BJ (cell line): ENCODE measurements around the gene ERI3. TPM values are rescaled to one million over a fixed set of nuclear protein-coding genes. Genes with fewer than 3 reads are reported as not detected.

Experiments used
- CTCF ChIA-PET: fragments of 350-600 bp; formaldehyde crosslinking; extraction: SDS; loops from one replicate; lab custom pipeline; 2021; ENCODE audit warnings: antibody characterized with exemption, inconsistent platforms; lab: Yijun Ruan, JAX
- POLR2A ChIA-PET: fragments of 300-600 bp; sonication (Branson Sonifier 250); formaldehyde crosslinking; extraction: SDS; loops from one replicate; lab custom pipeline; 2021; ENCODE audit warnings: antibody characterized with exemption; lab: Charles Lee
- DNase-seq: peaks from one replicate; pipeline ENCODE4 v3.0.0-alpha.2; 2011; ENCODE audit warnings: low read depth
- H3K27me3 ChIP-seq: 2 replicates; pipeline ENCODE4 v1.6.0; 2011; ENCODE audit warnings: low read length; ENCODE audit not compliant: control insufficient read depth, insufficient read depth
- H3K36me3 ChIP-seq: 2 replicates; pipeline ENCODE4 v1.5.1; 2011; ENCODE audit warnings: low read length; ENCODE audit not compliant: control insufficient read depth, insufficient read depth
- H3K4me3 ChIP-seq: 2 replicates; pipeline ENCODE4 v1.5.1; 2011; ENCODE audit warnings: low read depth, mild to moderate bottlenecking, control low read depth, low read length
- CTCF ChIP-seq: IDR thresholded peaks from 2 replicates; pipeline ENCODE4 v1.5.1; 2011; ENCODE audit warnings: low read depth, mild to moderate bottlenecking, control low read depth, inconsistent platforms, low read length, moderate library complexity; ENCODE audit not compliant: insufficient read depth
- polyA plus RNA-seq: library from polyadenylated mRNA; depleted of rRNA; stranded (reverse); fragments of >200 nt; gene quantifications from 2 replicates; pipeline ENCODE4 v1.2.3, GENCODE V29; 2011

The ERI3 gene
- polyA plus RNA-seq, 1 experiment = 75.4 TPM

GRCh38 chr1:44332505-44332904 lies 22.6 kb downstream of the ERI3 start:
- POLR2A ChIA-PET = no interaction called here
- DNase-seq = no peak

GRCh38 chr1:44330935-44331334 lies 24.1 kb downstream of the ERI3 start:
- TF ChIP-seq CTCF = no peak
- CTCF ChIA-PET = interaction anchor here (0.8 kb wide), 1 partner anchor 111 kb away, joined by 3 read pairs; no protein-coding TSS in a partner anchor
- Histone ChIP-seq H3K36me3 (peaks cover 3% of the 10 kb centered on the region; the same call in 1 of the 2 replicates), H3K27me3 (no peaks in the 10 kb centered on the region), H3K4me3 (no peak overlapping the region)
- no peak for DNase-seq
- POLR2A ChIA-PET = no interaction called here

More at GRCh38 chr1:44332505-44332904, 22.6 kb downstream of the ERI3 start:
- peaks cover 6% of the 10 kb centered on the region for H3K36me3 ChIP-seq
- no peaks in the 10 kb centered on the region for H3K27me3 ChIP-seq
- no peak overlapping the region for H3K4me3 ChIP-seq
- CTCF ChIA-PET = interaction anchor here (1.6 kb wide), 1 partner anchor 12 kb away, joined by 7 read pairs; no protein-coding TSS in a partner anchor
- no peak for TF ChIP-seq CTCF

DNA sequence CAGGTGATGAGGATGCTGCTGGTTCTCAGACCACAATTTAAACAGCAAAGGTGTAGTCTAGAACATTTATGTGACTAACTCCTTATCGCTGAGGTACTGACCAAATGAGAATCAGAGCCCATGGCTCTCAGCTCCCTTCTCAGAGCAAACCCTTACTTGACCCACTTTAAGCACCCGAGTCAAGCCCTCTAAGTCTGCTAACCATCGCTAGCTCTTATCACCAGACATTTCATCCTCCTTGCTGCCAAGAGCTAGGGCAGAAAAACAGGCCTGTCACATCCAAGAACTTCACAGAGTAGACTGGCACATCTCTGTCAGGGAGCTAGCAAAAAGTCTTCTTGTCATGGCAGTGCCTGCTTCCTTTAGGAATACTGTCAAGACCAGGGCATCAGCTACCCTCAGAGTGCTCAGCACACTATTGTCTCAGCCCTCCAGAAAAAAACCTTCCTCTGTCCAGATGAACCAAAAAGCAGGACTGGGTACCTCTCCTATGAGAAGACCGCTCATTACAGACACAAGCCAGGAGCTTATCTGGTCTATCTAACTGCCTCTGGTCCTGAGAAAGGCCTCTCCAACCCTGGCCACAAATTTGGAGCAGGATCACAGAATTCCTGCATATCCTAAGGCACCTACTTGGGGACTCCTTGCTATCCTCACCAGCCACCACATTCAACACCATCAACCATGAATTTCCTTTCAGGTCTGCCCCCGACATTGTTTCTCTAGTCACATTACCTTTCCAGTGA lies 26.2 kb downstream of the ERI3 start:
- Histone ChIP-seq H3K27me3 (no peaks in the 10 kb centered on the region), H3K4me3 (no peak overlapping the region), H3K36me3 (peaks cover under 1% of the 10 kb centered on the region; the same call in 1 of the 2 replicates)
- TF ChIP-seq CTCF = no peak
- ChIA-PET POLR2A (no interaction called here), CTCF (interaction anchor here (0.7 to 1.9 kb wide), 7 partner anchors 8 to 324 kb away, joined by 3 to 4 read pairs (median 3); no protein-coding TSS in a partner anchor)
- no peak for DNase-seq

DNA sequence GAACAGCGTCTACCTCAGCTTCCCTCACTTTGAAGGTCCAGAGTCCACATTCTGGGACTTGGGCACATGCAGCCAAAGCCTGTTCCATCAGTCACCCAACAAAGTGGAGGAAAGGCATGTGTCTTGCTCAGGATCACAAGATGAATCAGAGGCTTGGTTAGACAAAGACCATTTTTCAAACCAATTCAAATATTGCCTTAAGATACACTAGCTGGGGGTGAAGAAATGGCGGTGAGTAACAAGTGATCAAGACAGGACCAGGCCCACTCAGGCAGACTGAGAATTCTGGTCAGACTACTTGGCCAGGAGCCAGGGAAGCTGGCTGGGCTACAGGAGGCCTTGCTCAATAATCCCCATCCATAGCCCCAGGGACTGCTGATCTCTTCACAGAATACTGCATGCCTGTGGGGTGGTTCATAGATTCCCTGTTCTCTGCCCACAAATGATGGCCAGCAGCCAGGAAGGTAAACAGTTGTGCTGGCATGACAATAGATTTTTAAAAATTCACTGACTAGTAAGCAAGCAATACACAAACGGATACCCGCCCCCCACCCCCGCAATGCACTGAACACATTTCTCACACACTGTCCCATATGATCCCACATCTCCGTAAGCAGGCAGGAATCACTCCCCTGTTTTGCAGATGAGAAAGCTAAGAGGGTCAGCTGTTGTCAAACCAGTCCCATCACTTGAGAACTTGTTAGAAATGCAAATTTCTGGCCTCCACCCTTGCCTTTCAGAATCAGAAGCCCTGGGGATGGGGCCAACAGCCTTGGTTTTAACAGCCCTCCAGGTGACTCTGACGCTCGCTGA lies 27.2 kb downstream of the ERI3 start:
- POLR2A ChIA-PET = no interaction called here
- CTCF ChIA-PET = interaction anchor here (0.7 to 3.2 kb wide), 9 partner anchors 9 to 325 kb away, joined by 3 to 14 read pairs (median 4); no protein-coding TSS in a partner anchor
- DNase-seq = peak; percentile 99
- H3K27me3 ChIP-seq = no peaks in the 10 kb centered on the region
- TF ChIP-seq CTCF = no peak
- H3K36me3 ChIP-seq = no peaks in the 10 kb centered on the region
- no peak overlapping the region for H3K4me3 ChIP-seq
